ENCODE measurements around the gene SETD3.

GRCh38 chr14:99516871-99517642, 36.4 kb upstream of the SETD3 start:
- TF ChIP-seq, protein P1, sequence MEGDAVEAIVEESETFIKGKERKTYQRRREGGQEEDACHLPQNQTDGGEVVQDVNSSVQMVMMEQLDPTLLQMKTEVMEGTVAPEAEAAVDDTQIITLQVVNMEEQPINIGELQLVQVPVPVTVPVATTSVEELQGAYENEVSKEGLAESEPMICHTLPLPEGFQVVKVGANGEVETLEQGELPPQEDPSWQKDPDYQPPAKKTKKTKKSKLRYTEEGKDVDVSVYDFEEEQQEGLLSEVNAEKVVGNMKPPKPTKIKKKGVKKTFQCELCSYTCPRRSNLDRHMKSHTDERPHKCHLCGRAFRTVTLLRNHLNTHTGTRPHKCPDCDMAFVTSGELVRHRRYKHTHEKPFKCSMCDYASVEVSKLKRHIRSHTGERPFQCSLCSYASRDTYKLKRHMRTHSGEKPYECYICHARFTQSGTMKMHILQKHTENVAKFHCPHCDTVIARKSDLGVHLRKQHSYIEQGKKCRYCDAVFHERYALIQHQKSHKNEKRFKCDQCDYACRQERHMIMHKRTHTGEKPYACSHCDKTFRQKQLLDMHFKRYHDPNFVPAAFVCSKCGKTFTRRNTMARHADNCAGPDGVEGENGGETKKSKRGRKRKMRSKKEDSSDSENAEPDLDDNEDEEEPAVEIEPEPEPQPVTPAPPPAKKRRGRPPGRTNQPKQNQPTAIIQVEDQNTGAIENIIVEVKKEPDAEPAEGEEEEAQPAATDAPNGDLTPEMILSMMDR (IDR thresholded peaks at IDR 0.05) = no peak
- no peak for TF ChIP-seq EZH2 (IDR thresholded peaks at IDR 0.05; ENCODE audit: borderline replicate concordance, insufficient read depth, low read depth, low read length, poor library complexity, severe bottlenecking)
